ENCODE measurements around the gene MMD2. TPM values are rescaled to one million over a fixed set of nuclear protein-coding genes. Genes with fewer than 3 reads are reported as not detected.

MMD2 gene
- polyA plus RNA-seq, 2 of the 4 experiments (the other 2 are of a cell fraction), result not detected

DNA sequence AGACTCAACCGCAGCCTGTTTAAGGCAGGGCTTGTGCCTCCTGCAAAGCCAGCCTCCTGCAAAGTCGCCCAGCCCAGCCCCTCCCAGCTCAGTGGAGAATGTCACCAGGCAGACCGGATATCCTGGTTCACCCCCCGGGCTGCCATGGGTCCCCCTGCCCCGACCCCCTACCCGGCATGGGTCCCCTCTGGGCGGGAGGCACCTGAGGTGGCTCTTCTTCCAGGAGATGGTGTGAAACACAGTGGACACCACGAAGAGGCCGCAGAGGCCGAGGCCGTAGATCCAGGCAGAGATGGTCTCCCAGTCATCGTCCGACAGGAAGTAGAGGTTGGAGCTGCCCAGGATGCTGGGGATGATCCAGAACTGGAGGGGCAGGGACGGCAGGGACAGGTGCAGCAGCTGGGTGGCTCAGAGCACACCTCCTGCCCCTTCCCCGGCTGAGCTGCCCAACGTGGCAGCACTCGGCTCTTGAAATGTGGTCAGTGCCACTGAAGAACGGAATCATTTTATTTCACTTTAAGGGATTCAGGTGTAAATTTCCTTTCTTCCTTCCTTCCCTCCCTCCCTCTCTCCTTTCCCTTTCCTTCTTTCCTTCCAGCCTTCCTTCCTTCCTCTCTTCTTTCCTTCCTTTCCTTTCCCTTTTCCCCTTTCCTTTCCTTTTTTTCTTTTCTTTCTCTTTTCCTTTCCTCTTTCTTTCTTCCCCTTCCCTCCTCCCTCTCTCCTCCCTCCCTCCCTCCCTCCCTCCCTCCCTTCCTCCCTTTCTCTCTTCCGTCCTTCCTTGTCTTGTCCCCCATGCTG lies 38.8 kb downstream of the MMD2 start:
- CTCF ChIA-PET, result no interaction called here
- no peak overlapping the region for H3K27ac ChIP-seq
- no peak overlapping the region for H3K4me3 ChIP-seq
- H3K9me3 ChIP-seq, result 0 out of 3 replicates have a peak, but pooled peaks cover 2% of the 10 kb centered on the region
- no peak overlapping the region for H3K4me2 ChIP-seq
- no peaks in the 10 kb centered on the region for H3K4me1 ChIP-seq
- DNase-seq (ENCODE audit: low read depth in 1 of 2, low spot score in 1 of 2) (no peak), ATAC-seq (peak in 1 of 2 experiments; percentile 31; a peak in 3 of 6 replicates), FAIRE-seq (no peak)
- POLR2A ChIA-PET, result no interaction called here
- 56% methylated on average over 13 of the region's 19 CpGs for WGBS (ENCODE audit: missing lambda C conversion rate)
- TF ChIP-seq RCOR1 (IDR thresholded peaks at IDR 0.05; ENCODE audit: low read depth, low read length), result no peak
- TF ChIP-seq HOXB13 (CRISPR knock-in tag; IDR thresholded peaks at IDR 0.05; ENCODE audit: low read depth), result no peak
- no peak for TF ChIP-seq MYC (IDR thresholded peaks at IDR 0.05; ENCODE audit: borderline replicate concordance, low read length)
- TF ChIP-seq, protein P1, sequence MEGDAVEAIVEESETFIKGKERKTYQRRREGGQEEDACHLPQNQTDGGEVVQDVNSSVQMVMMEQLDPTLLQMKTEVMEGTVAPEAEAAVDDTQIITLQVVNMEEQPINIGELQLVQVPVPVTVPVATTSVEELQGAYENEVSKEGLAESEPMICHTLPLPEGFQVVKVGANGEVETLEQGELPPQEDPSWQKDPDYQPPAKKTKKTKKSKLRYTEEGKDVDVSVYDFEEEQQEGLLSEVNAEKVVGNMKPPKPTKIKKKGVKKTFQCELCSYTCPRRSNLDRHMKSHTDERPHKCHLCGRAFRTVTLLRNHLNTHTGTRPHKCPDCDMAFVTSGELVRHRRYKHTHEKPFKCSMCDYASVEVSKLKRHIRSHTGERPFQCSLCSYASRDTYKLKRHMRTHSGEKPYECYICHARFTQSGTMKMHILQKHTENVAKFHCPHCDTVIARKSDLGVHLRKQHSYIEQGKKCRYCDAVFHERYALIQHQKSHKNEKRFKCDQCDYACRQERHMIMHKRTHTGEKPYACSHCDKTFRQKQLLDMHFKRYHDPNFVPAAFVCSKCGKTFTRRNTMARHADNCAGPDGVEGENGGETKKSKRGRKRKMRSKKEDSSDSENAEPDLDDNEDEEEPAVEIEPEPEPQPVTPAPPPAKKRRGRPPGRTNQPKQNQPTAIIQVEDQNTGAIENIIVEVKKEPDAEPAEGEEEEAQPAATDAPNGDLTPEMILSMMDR (IDR thresholded peaks at IDR 0.05), result no peak
- no peak for TF ChIP-seq ZC3H11A (IDR thresholded peaks at IDR 0.05)
- TF ChIP-seq JUN (IDR thresholded peaks at IDR 0.05), result no peak

DNA sequence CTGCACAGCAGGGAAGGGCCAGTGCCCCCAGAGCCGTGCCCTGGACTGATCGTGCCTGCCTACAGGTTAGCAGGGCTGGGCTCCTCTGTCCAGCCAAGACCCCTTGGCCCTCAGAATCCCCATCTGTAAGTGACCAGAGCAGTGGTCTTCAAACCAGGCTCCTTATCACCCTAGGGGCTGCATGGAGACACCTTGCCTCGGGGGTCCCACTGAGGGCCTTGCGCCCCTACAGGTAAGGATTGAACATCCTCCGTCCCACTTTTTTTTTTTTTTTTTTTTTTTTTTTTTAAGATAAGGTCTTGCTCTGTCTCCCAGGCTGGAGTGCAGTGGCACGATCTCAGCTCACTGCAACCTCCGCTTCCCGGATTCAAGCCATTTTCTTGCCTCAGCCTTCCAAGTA lies 42.9 kb downstream of the MMD2 start:
- CTCF ChIA-PET, result interaction anchor here (0.6 to 1.0 kb wide), 5 partner anchors 9 to 719 kb away, joined by 3 read pairs; partner anchors contain the start of gene RADIL
- Histone ChIP-seq H3K4me1 (no peaks in the 10 kb centered on the region), H3K27ac (no peak overlapping the region), H3K4me3 (no peak overlapping the region), H3K4me2 (no peak overlapping the region), H3K9me3 (0 out of 3 replicates have a peak, but pooled peaks cover 2% of the 10 kb centered on the region)
- POLR2A ChIA-PET, result no interaction called here
- FAIRE-seq (no peak), DNase-seq (ENCODE audit: low read depth in 1 of 2, low spot score in 1 of 2) (no peak), ATAC-seq (peak in 1 of 2 experiments; percentile 34; a peak in 1 of 6 replicates)
- 29% methylated on average over 8 of the region's 8 CpGs for WGBS (ENCODE audit: missing lambda C conversion rate)
- TF ChIP-seq TFCP2L1 (CRISPR knock-in tag; IDR thresholded peaks at IDR 0.05), result no peak
- TF ChIP-seq NFE2L2 (conservative IDR thresholded peaks at IDR 0.05; ENCODE audit: low read length), result no peak
- TF ChIP-seq, protein P2, sequence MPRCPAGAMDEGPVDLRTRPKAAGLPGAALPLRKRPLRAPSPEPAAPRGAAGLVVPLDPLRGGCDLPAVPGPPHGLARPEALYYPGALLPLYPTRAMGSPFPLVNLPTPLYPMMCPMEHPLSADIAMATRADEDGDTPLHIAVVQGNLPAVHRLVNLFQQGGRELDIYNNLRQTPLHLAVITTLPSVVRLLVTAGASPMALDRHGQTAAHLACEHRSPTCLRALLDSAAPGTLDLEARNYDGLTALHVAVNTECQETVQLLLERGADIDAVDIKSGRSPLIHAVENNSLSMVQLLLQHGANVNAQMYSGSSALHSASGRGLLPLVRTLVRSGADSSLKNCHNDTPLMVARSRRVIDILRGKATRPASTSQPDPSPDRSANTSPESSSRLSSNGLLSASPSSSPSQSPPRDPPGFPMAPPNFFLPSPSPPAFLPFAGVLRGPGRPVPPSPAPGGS (IDR thresholded peaks at IDR 0.05), result no peak
- TF ChIP-seq SMC3 (IDR thresholded peaks at IDR 0.05), result no peak
- no peak for TF ChIP-seq HEYL (CRISPR knock-in tag; IDR thresholded peaks at IDR 0.05)
- TF ChIP-seq, protein P3, sequence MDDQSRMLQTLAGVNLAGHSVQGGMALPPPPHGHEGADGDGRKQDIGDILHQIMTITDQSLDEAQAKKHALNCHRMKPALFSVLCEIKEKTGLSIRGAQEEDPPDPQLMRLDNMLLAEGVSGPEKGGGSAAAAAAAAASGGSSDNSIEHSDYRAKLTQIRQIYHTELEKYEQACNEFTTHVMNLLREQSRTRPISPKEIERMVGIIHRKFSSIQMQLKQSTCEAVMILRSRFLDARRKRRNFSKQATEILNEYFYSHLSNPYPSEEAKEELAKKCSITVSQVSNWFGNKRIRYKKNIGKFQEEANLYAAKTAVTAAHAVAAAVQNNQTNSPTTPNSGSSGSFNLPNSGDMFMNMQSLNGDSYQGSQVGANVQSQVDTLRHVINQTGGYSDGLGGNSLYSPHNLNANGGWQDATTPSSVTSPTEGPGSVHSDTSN (IDR thresholded peaks at IDR 0.05), result no peak
- no peak for TF ChIP-seq RARB (CRISPR knock-in tag; IDR thresholded peaks at IDR 0.05)
- TF ChIP-seq HOXB13 (CRISPR knock-in tag; IDR thresholded peaks at IDR 0.05; ENCODE audit: low read depth), result no peak
- TF ChIP-seq BHLHE40 (IDR thresholded peaks at IDR 0.05; ENCODE audit: low read depth, low read length), result no peak
- no peak for TF ChIP-seq POLR2AphosphoS2 (conservative IDR thresholded peaks at IDR 0.05; ENCODE audit: low read length)
- no peak for TF ChIP-seq EP300 (IDR thresholded peaks at IDR 0.05)
- TF ChIP-seq MAFK (IDR thresholded peaks at IDR 0.05; ENCODE audit: partially characterized antibody), result no peak
- no peak for TF ChIP-seq POLR2A (IDR thresholded peaks at IDR 0.05; ENCODE audit: low read length)
- no peak for TF ChIP-seq RAD21 (conservative IDR thresholded peaks at IDR 0.05 in 1 of 2, IDR thresholded peaks at IDR 0.05 in 1 of 2)
- TF ChIP-seq CEBPB (IDR thresholded peaks at IDR 0.05), result no peak
- no peak for TF ChIP-seq ZC3H11A (IDR thresholded peaks at IDR 0.05)
- TF ChIP-seq ZFP36 (IDR thresholded peaks at IDR 0.05; ENCODE audit: borderline replicate concordance, partially characterized antibody), result no peak

Measured in A549 (cell line).